KBM-7 (cell line): ENCODE data around the gene CFAP45.

ENCODE experiments used
- DNase-seq: peaks from one replicate; pipeline ENCODE4 v3.0.0-alpha.2; 2015
- in situ Hi-C: fragments of 300-500 bp; cut with MboI; formaldehyde crosslinking; loops from 2 replicates; pipeline ENCODE4 v1.14.3; 2020; ENCODE audit warnings: low sequenced_read_pairs, low pct_unique_long_range_greater_than_20kb, mixed read lengths

Gene CFAP45

GRCh38 chr1:159925719-159926078, 25.7 kb upstream of the CFAP45 start:
- in situ Hi-C loops: no loop called here

DNA sequence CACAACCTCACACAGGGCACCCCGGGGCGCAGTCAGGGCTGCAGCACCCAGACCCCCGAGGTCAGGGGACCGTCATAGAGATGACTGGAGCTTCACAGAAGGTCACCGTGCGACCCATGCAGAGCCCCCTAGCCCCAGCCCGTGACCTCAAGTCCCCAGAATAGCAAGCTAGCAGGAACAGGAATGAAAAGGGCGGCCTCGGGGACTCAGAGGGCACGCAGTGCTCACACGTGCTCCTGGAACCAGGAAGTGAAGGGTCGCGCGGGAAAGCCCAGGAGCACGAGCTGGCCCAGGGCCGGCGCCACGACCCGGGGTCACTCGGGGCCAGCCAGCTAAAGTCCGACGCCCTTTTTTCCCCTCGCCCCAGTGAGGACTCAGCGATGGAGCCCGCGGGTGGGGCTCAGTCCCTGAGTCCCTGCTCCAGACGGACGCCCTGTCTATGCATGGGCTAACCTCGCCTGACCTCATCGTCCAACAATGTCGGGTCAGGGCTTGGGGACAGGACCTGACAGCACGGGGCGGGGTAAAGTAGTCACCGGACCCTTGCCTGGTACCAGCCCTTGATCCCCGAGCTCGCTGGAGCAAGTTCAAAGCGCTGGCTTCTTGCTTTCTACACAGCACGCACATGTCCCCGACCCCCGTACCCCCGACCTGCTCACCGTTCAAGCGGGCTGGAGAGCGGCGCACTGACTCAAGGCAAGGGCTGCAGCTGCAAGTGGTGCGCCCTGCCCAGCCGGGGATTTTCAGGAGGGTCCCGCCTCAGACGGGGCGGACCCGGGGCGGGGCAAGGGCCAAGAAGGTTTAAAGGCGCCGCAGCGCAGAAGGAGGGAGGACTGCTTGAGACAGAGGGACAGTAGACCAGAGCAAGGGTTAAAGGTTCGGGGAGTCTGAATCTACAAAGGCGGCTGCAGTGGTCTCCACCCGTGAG, 25.1 kb upstream of the CFAP45 start, which contains the start of gene TAGLN2:
TAGLN2 (minus strand) TSS at position 717 of the 928 bp plus-strand sequence. CDS start 4,998 bp downstream, outside the sequence.
- in situ Hi-C loops: no loop called here
- DNase-seq: peak; percentile 94

More at GRCh38 chr1:159925719-159926078, 25.7 kb upstream of the CFAP45 start:
- no peak for DNase-seq

GRCh38 chr1:159924025-159924790, 24.2 kb upstream of the CFAP45 start:
- peak; percentile 44 for DNase-seq
- in situ Hi-C loops: no loop called here

DNA sequence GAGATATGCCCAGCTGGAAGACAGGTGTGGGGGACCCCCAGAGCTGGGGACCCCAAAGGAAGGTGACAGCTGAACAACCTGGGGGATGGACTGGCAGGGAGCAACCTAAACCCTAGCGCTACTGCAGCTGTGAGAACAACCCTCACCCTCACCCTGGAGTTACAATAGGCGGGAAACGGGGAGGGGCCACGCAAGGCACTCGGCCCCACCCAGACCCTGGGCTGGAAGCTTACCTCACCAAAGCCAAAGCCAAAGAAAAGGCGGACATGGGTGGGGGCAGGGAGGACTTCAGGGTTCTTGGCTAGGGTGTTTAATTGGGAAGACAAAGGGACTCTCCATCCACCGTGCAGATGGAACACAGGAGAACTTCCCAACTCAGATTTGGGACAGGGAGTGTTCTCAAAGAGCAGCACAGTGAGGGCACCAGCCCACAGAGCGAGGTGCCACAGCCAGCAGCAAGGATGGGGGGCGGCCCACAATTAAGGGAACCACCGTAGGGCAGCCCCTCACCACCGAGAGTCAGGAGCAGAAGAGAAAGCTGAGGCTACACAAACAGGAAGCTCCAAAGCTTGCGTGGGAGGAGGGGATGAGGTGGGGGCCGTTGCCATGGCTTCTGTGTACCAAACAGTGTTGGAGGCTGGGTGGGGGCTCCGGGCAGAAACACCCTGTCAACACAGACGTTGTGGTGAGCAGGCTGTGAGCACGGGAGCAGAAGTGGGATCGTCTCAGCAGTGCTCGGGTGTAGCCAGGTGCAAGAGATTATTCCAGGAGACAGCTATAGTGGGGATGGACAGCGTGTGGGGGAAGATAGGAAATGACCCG, 23.4 kb upstream of the CFAP45 start:
- in situ Hi-C loops: no loop called here
- DNase-seq: peak; percentile 94

GRCh38 chr1:159922511-159923202, 22.7 kb upstream of the CFAP45 start:
- no peak for DNase-seq
- in situ Hi-C loops: no loop called here

GRCh38 chr1:159921700-159922504, 21.9 kb upstream of the CFAP45 start:
- peak; percentile 66 for DNase-seq
- in situ Hi-C loops: no loop called here

DNA sequence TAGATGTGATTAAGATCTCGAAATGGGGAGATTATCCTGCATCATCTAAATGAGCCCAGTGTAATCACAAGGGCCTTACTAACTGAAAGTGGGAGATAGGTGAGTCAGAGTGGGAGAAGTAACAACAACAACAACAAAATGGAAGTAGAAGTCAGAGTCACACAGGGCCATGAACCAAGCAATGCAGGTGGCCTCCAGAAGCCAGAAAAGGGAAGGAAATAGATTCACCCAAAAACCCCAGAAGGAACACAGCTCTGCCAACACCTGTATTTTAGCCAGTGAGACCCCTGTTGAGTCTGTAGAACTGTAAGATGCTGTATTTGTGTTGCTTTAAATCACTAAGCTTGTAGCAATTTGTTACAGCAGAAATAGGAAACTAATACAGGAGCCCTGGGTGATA, 21.3 kb upstream of the CFAP45 start:
- no peak for DNase-seq
- in situ Hi-C loops: no loop called here

GRCh38 chr1:159920651-159921050, 20.7 kb upstream of the CFAP45 start:
- DNase-seq: no peak
- in situ Hi-C loops: no loop called here

GRCh38 chr1:159920202-159920601, 20.2 kb upstream of the CFAP45 start:
- in situ Hi-C loops: no loop called here
- no peak for DNase-seq

DNA sequence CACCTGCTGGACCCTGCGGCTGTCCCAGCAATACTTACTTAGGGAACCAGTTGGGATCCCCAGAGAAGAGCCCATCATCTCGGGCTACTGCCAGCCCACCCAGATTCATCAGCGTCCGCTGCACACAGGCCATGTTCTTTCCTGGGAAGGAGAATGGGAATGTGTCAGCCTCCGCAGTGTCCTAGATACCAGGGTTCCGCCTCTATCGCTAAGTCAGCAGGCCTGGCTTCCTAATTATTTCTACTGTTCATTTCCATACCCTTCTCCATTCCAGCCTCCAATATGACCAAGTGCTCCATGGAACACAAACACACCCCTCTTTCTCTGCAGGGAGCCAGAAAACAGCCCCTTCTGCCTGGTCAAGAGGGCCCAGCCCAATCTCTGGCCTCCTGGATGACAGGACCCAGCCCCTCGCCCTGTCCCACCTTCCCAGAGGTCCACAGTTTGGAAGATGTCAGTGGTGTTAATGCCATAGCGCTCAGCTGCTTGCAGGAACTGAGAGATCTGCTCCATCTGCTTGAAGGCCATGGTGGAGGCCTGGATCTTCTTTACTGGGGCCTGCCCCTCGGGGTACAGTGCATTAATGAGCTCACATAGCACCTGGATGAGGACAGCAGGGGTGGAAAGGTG, 19.4 kb upstream of the CFAP45 start:
- in situ Hi-C loops: no loop called here
- DNase-seq: no peak

DNA sequence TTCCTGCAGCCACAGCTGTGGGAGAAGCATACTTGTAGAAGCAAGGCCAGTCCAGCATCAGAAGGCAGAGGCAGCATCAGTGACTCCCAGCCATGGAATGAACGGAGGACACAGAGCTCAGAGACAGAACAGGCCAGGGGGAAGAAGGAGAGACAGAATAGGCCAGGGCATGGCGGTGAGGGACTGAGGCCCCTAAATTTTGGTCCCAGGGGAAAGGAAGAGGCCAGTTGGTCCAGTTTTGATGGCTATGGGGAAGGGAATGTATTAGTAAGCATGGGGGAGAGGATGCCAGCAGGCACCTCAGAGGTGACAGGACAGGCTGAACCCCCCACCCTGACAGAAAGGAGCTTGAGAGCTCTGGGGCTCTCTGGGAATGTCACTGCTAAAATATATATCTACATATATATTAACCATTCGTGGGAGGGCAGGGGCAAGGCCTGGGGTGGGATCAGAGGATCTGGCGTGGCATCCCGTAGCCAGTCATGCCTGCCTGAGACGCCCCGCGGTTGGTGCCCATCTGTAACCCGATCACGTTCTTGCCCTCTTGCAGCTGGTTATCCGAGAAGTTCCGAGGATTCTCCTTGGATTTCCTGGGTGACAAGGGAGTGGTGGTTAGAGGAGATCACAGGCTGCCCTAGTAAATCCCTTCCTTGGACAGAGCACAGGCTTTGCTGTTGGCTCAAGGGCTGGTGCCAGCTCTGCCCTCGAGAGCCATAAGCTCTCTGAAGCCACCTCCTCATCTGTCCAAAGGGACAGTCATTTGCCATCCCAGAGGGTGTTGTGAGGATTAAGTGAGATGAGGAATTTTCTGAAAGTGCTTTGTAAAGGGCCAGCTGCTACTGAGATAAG, 18.6 kb upstream of the CFAP45 start:
- no peak for DNase-seq
- in situ Hi-C loops: no loop called here

GRCh38 chr1:159917533-159918351, 17.8 kb upstream of the CFAP45 start:
- peak; percentile 50 for DNase-seq
- in situ Hi-C loops: no loop called here

- no peak for DNase-seq
- in situ Hi-C loops: no loop called here
These were observed 16.5 kb upstream of the CFAP45 start for GRCh38 chr1:159916242-159917051.

DNA sequence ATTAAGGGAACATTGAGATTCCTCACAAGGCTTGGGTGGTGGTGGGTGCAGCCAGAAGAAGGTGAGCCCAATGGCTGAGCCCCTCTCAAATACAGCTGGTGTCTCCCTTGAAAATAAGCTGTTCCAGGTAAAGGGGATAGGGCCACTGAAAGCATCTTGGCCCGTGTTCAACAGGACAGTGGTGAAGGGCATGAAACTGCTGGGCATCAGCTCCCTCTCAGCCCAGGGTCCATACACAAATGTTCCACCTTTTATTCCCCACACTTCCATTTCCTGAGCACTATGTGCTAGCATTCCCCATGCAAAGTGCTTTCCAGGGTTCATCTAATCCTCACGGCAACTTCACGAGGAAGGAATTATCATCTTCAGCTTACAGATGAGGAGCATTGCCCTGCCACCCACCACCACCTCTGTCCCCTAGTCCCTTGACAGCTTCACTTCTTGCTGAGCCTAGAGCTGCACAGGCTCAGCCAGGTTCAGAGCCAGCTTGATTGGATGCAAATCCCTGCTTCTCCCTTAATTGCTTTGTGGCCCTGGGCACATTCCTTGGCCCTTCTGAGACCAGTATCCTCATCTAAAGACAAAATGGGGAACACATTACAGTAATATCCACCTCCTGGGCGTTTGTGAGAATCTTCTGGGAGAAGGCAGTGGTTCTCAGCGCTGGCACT, 15.7 kb upstream of the CFAP45 start:
- no peak for DNase-seq

More for the DNA sequence above, 15.7 kb upstream of the CFAP45 start:
- in situ Hi-C loops: no loop called here
